Parathyroid adenoma (tissue), 2 donors: ENCODE results near the gene MAL.

Experiments used
- H2AFZ ChIP-seq: fragments of 300-600 bp; sonication (generic); one replicate; pipeline ENCODE4 v1.7.0; 2017; ENCODE audit warnings: antibody characterized with exemption, mild to moderate bottlenecking
- H3K27ac ChIP-seq: fragments of 300-600 bp; sonication (generic); one replicate; pipeline ENCODE4 v1.7.0; 2017
- H3K27me3 ChIP-seq: fragments of 300-600 bp; sonication (generic); one replicate; pipeline ENCODE4 v1.7.0; 2017; ENCODE audit warnings: low read length; ENCODE audit not compliant: control insufficient read depth, insufficient read depth
- H3K36me3 ChIP-seq: fragments of 300-600 bp; sonication (generic); one replicate; pipeline ENCODE4 v1.7.0; 2017; ENCODE audit warnings: low read length; ENCODE audit not compliant: control insufficient read depth, insufficient read depth
- H3K4me1 ChIP-seq: fragments of 300-600 bp; sonication (generic); one replicate; pipeline ENCODE4 v1.7.0; 2017; ENCODE audit warnings: control low read depth
- H3K4me2 ChIP-seq: fragments of 300-600 bp; sonication (generic); one replicate; pipeline ENCODE4 v1.7.0; 2017; ENCODE audit warnings: low read length
- H3K4me3 ChIP-seq: fragments of 300-600 bp; sonication (generic); one replicate; pipeline ENCODE4 v1.7.0; 2017; ENCODE audit warnings: low read depth, low read length
- H3K79me2 ChIP-seq: fragments of 300-600 bp; sonication (generic); one replicate; pipeline ENCODE4 v1.7.0; 2017; ENCODE audit warnings: control low read depth
- H3K9ac ChIP-seq: fragments of 300-600 bp; sonication (generic); one replicate; pipeline ENCODE4 v1.7.0; 2017; ENCODE audit warnings: mild to moderate bottlenecking
- H3K9me3 ChIP-seq: fragments of 300-600 bp; sonication (generic); one replicate; pipeline ENCODE4 v1.7.0; 2017; ENCODE audit warnings: low read length; ENCODE audit not compliant: control insufficient read depth
- TF ChIP-seq, protein P1 (sequence below): fragments of 300-600 bp; sonication (generic); IDR thresholded peaks from one replicate; pipeline ENCODE4 v1.7.0; 2017; ENCODE audit warnings: antibody characterized with exemption, mild to moderate bottlenecking
- donor health status: primary hyperparathyroidism.

Gene MAL

DNA sequence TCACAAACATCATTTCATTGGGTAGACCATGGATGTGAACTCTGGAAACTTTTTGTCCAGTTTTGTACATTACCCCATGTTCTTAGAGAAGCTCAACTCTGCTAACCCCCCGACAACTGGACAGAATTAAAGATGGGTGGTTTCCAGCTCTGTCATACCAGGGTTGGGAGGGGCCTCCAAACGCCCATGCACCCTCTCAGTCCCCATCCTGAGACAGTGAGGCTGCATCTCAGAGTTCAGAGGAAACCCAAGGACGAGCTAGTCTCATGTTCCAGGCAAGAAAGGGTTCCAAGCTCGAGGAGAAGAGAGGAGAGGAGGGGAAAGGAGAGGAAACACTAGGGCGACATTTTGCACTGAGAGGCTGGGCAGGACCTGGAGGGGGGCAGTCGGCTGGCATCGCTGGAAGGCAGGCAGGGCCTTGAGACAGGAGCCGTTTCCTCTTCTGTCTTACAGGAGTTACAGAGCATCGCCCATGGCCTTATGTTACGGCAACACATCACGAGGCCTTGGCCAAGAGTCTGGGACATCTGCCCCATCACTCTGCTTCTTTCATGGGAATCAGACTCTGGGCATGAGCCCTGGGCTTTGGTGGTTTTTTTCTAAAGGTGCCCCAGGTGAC, 16.4 kb downstream of the MAL start:
- no peaks in the 10 kb centered on the region for H3K4me1 ChIP-seq
- H3K79me2 ChIP-seq, result no peaks in the 10 kb centered on the region
- H3K27me3 ChIP-seq, result no peaks in the 10 kb centered on the region
- H3K36me3 ChIP-seq, result no peaks in the 10 kb centered on the region
- no peak overlapping the region for H3K4me3 ChIP-seq
- H3K9me3 ChIP-seq, result no peaks in the 10 kb centered on the region
- H3K4me2 ChIP-seq, result no peak overlapping the region
- no peak overlapping the region for H2AFZ ChIP-seq
- no peak overlapping the region for H3K9ac ChIP-seq
- TF ChIP-seq, protein P1, sequence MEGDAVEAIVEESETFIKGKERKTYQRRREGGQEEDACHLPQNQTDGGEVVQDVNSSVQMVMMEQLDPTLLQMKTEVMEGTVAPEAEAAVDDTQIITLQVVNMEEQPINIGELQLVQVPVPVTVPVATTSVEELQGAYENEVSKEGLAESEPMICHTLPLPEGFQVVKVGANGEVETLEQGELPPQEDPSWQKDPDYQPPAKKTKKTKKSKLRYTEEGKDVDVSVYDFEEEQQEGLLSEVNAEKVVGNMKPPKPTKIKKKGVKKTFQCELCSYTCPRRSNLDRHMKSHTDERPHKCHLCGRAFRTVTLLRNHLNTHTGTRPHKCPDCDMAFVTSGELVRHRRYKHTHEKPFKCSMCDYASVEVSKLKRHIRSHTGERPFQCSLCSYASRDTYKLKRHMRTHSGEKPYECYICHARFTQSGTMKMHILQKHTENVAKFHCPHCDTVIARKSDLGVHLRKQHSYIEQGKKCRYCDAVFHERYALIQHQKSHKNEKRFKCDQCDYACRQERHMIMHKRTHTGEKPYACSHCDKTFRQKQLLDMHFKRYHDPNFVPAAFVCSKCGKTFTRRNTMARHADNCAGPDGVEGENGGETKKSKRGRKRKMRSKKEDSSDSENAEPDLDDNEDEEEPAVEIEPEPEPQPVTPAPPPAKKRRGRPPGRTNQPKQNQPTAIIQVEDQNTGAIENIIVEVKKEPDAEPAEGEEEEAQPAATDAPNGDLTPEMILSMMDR, result no peak
- no peak overlapping the region for H3K27ac ChIP-seq

DNA sequence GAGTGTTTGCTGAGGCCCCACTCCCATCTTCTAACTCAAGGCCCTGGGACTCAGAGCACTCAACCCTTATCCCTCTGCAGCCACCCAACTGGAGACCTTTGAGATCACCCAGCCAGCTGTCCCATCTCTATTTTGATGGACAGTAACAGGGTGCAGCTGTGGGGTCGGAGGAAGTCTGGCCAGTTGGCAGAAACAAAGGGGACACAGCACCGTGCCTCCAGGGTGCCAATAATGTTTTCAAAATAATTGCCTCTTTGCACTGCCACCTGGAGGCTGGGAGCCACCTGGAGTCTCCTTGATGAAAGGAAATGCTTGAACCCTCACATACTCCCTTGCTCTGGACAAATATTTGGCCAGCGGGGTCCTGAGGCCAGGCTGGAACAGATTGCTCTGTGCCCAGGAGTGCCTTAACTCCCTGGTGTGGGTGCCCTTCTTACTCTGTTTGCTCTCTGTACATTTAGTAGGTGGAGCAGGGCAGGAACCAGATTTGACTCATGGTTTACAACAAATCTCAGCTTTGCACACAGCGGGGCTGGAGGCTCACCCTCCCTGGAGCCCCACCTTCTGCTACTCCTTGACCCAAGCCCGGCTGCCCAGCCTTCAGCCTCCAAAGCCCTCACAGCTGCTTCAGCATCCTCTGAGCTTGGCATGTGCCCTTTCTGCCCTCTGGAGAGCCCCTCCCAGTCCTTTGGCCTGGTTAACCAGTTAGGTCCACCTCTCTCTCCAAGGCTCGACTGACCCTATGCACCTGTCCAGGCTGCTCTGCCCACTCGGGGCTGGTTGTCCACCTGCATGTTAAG, 17.2 kb downstream of the MAL start:
- H2AFZ ChIP-seq, result no peak overlapping the region
- H3K4me1 ChIP-seq, result no peaks in the 10 kb centered on the region
- no peaks in the 10 kb centered on the region for H3K27me3 ChIP-seq
- H3K27ac ChIP-seq, result no peak overlapping the region
- no peaks in the 10 kb centered on the region for H3K79me2 ChIP-seq
- TF ChIP-seq, protein P1, result no peak
- H3K4me3 ChIP-seq, result no peak overlapping the region
- H3K36me3 ChIP-seq, result no peaks in the 10 kb centered on the region
- H3K9me3 ChIP-seq, result no peaks in the 10 kb centered on the region
- H3K9ac ChIP-seq, result no peak overlapping the region
- H3K4me2 ChIP-seq, result no peak overlapping the region

DNA sequence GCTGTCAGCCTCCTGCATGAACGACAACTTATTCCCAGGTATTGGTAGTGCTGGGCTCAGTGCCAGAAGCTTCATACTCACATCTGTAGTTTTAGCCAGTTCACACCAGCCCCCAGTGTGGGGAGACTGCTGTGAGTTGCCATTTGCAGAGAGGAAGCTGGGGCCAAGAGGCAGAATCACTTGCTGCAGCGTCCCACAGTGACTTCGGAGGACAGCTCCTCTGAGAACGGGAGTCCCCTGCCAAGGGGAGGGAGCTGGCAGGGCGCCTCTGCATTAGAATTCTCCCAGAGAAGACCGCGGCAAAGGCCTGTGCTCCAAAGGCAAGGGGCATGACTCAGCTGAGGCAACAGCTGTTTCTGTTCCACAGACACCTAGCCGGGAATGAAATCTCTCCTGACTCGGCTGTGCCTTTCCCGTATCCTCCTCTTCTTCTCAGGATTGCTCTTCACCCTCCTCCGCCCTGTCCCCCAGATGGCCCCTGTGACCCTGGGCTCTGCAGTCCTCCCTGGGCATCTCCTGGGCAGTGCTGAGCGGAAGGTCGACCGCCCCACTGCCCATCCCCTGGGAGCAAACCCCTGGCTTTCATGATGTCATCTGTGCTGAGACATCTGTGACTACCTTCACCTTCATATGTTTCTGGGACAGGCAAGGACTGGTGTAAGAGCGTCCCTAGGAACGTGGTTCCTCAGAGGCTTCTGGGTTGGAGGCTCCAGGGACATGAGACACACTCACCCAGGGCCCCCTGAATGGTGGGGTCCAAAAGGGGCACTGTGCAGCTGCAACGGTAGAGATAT, 18.0 kb downstream of the MAL start:
- H3K27ac ChIP-seq, result no peak overlapping the region
- H3K4me3 ChIP-seq, result no peak overlapping the region

DNA sequence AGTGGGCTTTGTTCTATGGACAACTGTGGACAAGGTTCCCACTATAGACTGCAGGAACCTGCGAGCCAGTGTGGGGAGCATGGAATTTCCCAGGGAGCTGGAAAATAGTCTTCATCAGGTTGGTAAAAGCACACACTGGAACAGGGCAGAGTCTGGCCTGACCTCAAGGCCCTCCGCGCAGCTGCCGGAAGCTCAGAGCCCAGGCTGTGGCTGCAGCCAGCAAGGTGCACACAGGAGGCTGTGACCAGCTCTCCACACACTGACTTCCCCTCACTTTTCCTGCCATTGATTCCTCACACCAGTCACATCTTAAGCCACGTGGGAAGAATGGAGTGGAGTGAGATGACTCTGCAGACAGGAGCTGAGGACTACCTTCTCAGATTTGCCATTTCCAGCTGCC, 19.1 kb downstream of the MAL start:
- no peaks in the 10 kb centered on the region for H3K27me3 ChIP-seq
- no peak overlapping the region for H3K27ac ChIP-seq
- H2AFZ ChIP-seq, result no peak overlapping the region
- no peak overlapping the region for H3K9ac ChIP-seq
- H3K79me2 ChIP-seq, result no peaks in the 10 kb centered on the region
- no peaks in the 10 kb centered on the region for H3K36me3 ChIP-seq
- no peaks in the 10 kb centered on the region for H3K9me3 ChIP-seq
- TF ChIP-seq, protein P1, result no peak
- H3K4me1 ChIP-seq, result no peaks in the 10 kb centered on the region
- no peak overlapping the region for H3K4me3 ChIP-seq
- no peak overlapping the region for H3K4me2 ChIP-seq

More for the DNA sequence above, 18.0 kb downstream of the MAL start:
- Histone ChIP-seq H3K9ac (no peak overlapping the region), H3K4me2 (no peak overlapping the region), H3K9me3 (no peaks in the 10 kb centered on the region), H3K4me1 (no peaks in the 10 kb centered on the region), H3K27me3 (no peaks in the 10 kb centered on the region), H3K36me3 (no peaks in the 10 kb centered on the region), H2AFZ (peak overlapping the region; percentile 29), H3K79me2 (no peaks in the 10 kb centered on the region)
- TF ChIP-seq, protein P1, result no peak
